Vagina (tissue), 2 donors: ENCODE measurements around the gene RFX6.

Experiments used
- CTCF ChIP-seq, 3 experiments: fragments of 450-650 bp in 2 of 3; fragments of 200-600 bp in 1 of 3; sonication (generic) in 1 of 3; IDR thresholded peaks; one replicate each; pipeline ENCODE4 v1.5.1; 2017 to 2019; ENCODE audit warnings: antibody characterized with exemption in 3 of 3, mild to moderate bottlenecking in 2 of 3, moderate library complexity in 2 of 3
- POLR2A ChIP-seq, 2 donors: fragments of 450-650 bp; IDR thresholded peaks; one replicate each; pipeline ENCODE4 v1.6.1; 2017; ENCODE audit warnings: antibody characterized with exemption in 2 of 2, mild to moderate bottlenecking in 2 of 2, moderate library complexity in 2 of 2
- POLR2AphosphoS5 ChIP-seq, 2 donors: sonication (generic); formaldehyde crosslinking; IDR thresholded peaks; one replicate each; pipeline ENCODE4 v1.9.0; 2017; ENCODE audit warnings: antibody characterized with exemption in 2 of 2, mild to moderate bottlenecking in 2 of 2, low read depth in 1 of 2; ENCODE audit not compliant: insufficient read depth in 1 of 2

DNA sequence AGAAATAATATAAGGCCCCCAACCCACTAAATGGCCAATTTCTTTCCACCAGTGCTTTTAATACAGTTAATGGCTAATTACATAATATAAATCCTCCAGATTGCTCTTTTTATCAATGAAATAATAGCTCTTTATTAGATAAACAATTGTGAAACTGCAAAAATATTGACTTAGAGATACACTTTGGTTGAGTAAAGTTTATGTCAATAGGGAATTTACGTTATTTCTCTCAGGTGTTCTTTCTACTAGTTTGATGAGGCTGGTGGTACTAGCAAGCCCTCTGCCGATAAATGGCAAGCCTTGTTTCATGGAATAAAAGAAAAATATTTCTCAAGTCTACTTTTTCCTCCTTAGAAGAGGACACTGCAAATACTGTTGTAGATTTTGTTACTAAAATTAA lies 18.9 kb downstream of the RFX6 start:
- TF ChIP-seq CTCF (IDR thresholded peaks at IDR 0.05) (no peak), POLR2A (IDR thresholded peaks at IDR 0.05) (no peak), POLR2AphosphoS5 (IDR thresholded peaks at IDR 0.05; ENCODE audit: insufficient read depth in 1 of 2, low read depth in 1 of 2) (no peak)
